ENCODE results near the gene TULP1.

TULP1 gene

DNA sequence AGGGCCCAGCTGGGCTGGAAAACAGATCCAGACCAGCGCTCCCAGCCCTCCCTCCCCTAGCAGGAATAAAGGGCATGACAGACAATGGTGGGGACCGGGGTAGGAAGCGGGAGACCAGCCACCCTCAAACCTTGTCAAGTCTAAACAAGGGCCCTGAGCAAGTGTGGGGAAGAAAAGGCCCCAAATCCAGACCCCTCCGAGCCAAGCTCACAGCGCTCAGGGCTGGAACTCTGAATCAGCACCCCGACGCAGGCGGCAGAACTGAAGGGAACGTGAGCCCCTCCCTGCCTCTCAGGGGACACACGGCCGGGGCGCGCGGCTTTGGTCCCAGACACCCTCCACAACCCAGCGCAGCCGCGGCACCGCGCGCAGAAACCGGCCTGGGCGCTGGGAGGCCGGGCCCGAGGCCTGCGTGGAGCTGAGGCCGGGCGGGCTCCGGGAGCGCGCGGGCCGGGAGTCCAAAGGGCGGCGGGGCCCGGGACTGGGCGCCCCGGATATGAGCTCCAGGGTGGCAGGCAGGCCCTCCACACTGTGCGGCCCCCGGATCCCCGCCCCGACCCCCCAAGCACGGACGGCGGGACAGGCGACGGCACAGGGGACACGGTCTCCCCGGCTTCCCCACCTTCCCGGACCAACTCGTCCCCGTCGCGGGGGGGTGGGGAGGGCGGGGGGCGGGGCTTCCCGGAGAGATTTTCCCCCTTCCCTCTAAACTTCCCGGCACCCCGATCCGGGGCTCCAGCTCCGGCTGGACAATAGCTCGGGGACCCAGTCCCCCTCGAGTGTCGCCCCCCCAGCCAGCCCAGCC lies 16.5 kb downstream of the TULP1 start:
- no peak for DNase-seq

DNA sequence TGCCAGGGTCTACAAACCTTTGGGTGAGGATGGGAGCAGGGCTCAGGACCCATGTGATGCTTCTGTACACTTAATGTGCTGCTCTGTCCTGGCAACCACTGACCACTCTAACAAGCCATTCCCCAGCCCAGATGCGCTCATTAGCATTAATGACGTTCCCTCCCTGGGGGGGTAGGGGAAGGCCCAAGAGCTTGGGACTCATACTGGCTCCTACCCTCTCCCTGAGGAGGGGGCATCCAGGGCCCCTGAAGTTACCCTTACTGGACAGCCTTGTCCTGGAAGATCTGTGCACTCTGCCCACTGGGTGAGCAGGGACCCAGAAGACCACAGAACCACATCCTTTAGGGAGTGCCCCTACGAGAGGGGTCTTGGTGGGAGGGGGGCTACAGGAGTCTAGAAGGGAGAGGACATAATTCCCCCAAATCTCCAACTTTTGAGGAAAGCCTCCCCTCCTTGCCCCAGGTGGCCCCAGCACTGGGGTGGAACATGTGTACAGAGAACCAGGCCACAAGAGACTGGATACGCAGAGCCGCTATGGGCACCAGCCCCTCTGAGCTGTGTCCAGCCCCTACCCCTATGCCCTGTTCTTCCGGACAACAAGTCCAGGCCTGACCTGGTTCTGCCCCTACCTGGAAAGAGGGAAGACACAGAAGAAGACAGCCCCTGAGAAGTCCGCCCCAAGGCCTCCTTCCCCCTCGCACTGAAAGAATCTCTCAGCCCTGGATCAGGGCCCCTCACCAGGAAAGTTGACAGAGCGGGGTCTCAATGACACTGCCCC lies 17.2 kb downstream of the TULP1 start:
- DNase-seq, result no peak

GRCh38 chr6:35494161-35494563 lies 18.5 kb downstream of the TULP1 start:
- DNase-seq, result peak; percentile 33

DNA sequence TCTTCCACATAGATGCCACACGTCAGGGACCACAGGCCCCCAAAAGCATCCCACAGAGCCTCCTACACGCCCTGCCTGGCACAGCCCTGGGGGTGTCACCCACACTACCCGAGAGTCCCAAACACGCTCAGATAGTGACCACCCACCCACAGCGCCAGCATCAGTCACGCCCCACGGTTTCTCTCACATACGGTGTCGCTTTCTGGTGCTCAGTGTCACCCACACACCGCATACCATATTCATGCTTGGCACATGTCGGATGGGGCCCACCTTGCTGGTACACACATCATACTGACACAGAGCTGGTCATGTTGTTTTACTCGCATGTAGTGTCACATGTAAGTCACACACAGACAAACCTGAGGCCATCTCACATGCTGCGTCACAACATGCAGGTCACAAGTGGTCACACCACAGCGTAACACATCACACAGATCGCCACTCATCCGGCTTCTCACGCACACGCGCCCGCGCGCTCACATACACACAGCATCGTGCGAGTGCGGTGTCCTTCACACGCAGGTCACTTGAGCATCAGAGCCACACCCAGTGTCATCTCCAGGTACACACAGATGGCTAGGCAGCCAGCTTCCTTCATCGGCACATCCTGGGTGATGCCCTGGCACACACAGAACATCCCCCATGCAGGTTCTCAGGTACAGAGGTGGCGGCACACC lies 19.3 kb downstream of the TULP1 start:
- DNase-seq, result no peak

GRCh38 chr6:35492974-35493284 lies 19.8 kb downstream of the TULP1 start:
- no peak for DNase-seq

DNA sequence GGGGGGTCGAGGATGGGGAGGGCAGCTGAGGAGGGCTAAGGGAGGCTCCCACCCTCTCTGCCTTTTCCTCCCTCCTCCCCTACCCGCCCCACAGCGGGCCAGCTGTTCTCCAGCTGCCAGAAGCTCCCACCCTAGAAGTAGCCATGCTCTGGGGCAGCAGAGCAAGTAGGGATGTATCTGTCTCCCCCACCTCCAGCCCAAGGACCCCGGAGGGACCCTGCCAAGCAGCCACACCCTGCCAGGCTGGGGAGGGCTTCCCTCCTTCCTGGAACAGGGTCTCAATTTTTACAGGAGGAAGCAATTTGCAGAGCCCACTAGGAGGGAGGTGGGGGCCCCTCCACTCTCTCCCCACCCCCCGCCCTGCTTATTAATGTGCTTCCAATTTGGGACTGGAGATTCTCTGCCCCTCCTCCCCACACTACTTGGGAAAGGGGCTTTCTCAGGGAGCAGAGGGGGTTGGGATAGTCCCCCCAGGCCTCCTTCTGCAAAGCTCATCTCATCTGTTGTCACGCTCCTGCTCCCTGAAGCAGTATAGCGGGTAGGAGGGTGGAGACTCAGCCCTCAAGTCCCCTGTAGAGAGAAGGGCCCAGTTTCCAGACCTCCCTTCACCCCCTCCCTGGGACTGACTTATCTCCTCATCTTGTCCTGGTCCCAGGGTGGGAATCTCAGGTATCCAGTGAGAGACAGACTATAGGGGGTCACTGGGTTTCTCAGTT lies 20.3 kb downstream of the TULP1 start:
- no peak for DNase-seq

- DNase-seq, result peak; percentile 40
Measured at GRCh38 chr6:35491558-35492257, 21.0 kb downstream of the TULP1 start.

DNA sequence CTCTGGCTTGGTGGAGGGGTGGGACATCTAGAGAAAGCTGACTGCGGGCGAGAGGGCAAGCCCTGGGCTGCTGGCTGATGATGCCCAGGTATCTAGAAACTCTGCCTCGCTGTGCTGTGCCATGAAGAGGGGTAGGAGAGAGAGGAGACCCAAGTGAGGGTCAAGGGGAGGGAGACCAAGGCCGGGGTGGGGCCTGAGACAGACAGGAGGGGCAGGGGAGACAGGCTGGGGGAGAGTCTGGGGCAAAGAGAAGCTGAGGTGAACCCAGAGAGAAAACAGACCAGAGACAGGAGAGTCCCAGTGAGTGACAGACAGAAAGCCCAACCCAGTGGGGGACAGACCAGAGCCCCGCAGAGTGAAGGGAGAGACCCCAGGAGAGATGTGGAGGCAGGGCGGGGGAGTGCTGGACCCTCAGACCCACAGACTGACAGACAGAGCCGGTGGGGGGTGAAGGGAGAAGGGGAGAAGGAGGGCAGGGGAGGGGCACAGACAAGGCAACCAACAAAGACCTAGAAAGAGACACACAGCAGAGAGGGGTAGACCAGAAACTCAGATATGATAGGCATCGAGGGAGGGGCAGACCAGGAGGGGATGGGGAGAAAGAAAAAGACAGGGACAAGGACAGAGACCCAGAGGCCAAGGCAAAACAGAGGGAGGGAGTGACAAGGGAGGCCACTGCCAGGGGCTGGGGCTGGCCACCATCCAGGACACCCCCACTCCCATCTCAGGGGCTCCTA lies 21.7 kb downstream of the TULP1 start:
- no peak for DNase-seq

- peak; percentile 83 for DNase-seq
Measured at GRCh38 chr6:35489995-35490791, 22.5 kb downstream of the TULP1 start.

DNA sequence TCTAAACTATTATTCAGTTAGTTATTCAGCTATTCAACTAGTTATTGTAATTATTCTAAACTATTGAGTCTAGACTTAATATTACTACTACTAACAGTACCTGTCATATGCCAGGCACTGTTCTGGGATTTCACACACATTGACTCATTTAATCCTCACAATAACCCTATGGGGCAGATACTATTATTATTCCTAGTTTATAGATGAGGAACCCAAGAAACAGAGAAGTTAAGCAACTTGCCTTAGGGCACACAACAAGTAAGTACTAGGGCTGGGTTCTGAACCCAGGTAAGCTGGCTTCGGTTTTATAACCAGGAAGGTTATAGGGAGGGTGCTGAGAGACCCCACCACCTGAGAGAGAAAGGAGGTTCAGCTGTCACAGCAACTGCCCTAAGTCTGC lies 23.6 kb downstream of the TULP1 start:
- no peak for DNase-seq

DNA sequence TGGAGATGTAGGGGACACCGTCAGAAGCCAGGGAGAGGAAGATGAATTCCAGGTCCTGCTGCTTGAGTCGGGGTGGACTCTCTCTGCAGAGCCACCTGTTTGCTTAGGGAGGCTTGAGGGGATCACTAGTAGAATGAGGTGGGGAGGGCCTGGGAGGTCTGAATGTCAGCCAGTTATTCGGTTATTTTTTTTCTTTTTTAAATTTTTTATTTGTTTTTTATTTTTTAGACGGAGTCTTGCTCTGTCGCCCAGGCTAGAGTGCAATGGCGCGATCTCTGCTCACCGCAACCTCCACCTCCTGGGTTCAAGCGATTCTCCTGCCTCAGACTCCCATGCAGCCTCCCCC lies 24.2 kb downstream of the TULP1 start:
- DNase-seq, result no peak

DNA sequence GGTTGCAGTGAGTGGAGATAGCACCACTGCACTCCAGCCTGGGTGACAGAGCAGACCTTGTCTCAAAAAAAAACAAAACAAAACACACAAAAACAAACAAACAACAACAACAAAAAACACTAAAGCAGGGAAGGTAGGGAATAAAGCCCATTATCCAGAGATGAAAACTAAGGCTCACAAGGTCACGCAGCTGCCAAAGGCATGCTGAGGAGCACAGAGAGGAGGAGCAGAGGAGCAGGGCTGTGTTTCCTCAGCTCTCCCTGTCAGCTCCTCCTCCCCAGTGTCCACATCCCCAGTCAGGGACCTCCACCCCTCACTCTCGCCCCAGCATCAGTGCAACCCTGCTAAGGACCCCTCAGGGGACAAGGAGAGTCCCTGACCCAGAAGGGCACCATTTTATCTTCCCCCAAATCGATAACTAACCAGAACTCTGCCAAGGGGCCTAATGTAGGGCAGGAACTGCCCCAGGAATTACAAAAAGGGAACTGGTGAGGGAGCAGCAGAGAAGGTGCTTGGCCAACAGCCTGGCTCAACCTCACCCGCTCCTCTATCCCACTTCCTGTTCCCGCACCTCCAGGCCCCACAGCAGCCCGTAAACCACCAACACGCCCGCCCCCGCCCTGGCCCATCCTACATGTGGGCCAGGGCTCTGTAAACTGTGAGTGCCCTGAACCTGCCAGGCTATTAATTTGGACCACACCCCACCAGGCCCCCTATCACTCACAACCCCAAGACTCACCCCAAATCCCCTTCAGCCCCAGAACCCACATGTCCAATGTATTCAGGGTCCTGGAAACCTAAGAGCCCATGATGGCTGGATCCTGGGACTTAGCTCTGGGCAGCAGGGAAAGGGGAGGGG lies 24.8 kb downstream of the TULP1 start:
- DNase-seq, result no peak

- DNase-seq, result no peak
Measured at GRCh38 chr6:35486005-35486925, 26.4 kb downstream of the TULP1 start.

DNA sequence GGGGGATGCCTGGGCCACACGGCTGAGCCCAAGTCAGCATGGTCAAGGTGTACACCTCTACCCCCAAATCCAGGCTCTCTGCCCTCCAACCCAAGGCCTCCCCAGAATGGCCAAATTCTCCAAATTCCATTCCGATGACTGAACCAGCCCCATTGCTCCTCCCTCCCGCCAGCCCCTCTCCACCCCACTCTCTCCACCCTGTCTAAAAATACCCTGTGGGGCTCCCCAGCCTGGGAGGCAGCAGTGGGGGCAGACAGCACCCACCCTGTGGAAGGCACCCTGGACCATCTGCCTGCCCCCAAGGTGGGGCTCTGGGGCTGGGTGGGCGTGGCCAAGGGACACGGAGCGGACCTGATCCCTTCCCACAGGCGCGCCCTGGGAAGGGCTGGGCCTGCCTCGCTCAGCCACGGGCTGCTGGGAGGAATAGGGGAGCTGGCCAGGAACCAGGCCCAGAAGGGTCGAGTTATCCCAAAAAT lies 27.3 kb downstream of the TULP1 start:
- no peak for DNase-seq

DNA sequence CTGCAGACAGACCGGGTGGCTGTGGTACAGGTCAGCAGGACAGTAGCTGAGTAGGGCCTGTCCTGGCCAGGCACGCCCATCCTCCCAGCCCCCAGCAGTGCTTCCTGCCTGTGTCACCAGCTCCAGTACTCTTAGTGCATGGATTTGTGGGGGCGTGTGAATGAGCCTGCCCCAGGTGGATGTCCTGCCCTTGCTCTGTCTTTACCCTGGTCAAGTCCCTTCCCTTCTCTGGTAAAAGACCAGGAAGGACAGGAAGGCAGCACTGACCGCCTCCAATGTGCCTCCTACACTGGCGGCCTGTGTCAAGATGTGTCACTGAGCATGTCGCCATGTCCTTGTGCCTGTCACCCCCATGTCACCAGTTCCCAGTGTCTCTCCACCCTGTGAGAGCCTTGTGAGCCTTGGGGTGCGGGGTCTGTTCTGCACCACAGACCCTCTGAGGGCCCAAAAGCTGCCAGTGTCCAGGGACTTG lies 27.7 kb downstream of the TULP1 start:
- no peak for DNase-seq

- DNase-seq, result no peak
Measured at GRCh38 chr6:35483893-35484645, 28.6 kb downstream of the TULP1 start.

DNA sequence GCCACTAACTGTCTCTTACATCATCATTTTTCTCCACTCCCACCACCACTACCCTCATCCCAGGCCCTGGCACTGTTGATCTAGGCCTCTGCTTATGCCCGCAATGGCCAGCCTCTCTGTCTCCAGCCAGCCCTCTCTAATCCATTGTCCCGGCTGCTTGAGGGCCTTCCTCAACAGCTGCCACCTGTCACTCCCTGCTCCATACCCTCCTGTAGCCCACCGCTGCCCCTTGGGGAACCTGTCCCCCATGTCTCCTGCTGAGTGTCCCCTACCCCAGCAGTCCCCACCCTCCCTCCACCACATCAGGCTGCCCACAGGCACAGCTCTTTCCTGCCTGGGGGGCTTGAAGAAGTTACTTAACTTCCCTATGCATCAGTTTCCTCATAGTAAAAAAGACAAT lies 29.2 kb downstream of the TULP1 start:
- no peak for DNase-seq

DNA sequence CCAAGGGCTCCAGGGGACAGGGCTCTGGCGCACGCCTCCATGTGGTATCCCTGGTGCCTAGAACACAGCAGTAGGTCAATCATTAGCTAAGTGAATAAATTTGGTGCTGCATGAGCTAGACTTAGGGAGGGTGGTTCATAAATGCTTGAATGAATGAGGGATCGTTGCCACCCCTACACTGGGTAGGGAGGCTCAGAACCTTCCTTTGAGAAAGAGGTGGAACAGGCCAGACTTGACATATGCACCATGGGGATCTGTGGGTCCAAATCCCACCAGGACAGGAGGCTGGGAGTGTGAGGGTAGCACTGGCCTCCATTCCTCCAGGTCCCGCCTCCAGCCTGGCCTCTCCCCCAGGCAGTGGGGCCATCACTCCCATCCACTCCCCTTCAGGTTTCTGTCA lies 29.6 kb downstream of the TULP1 start:
- no peak for DNase-seq

Data from NCI-H69 (cell line).